ENCODE results near the gene CNTN1. TPM values are rescaled to one million over a fixed set of nuclear protein-coding genes. Genes with fewer than 3 reads are reported as not detected.

Gene CNTN1
- total and polyA plus RNA-seq, 2 of the 13 experiments (the other 11 are each of a cell fraction or from before 2014, with no cell fraction given), result 0.01 to 0.07 TPM

DNA sequence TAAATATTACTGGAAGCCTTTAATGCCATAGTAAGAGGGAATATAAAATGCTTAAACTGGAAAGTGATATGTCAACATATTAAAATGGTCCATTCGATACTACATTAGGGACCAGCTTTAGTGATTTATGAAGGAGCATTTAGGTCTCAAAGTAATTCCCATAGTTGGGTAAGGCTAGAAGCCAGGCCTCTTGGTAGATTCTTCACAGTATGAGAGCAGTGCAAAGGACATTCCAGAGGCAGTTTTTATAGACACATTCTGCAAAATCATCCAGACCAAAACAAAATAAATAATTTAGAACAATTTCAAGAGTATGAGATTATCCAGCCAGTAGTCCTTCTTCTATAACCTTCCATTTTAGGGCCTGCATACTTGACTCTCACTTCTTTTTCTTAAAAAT is 353.3 kb downstream of the CNTN1 start:
- H3K27me3 ChIP-seq (ENCODE audit: control insufficient read depth in 1 of 2, insufficient read depth in 2 of 2, low read length in 2 of 2), result no peaks in the 10 kb centered on the region
- no peaks in the 10 kb centered on the region for H4K20me1 ChIP-seq (ENCODE audit: insufficient read depth, low read length)
- H3K4me1 ChIP-seq (ENCODE audit: insufficient read depth, low read length), result no peaks in the 10 kb centered on the region
- 0% methylated on average over 1 of the region's 1 CpG for WGBS (ENCODE audit: low lambda C conversion rate)
- FAIRE-seq (no peak), DNase-seq (ENCODE audit: low spot score) (no peak), ATAC-seq (no peak)
- ChIA-PET POLR2A (no interaction called here), CTCF (ENCODE audit: low intra/inter-chr PET ratio, low total read pairs) (no interaction called here)
- no peak overlapping the region for H3K4me2 ChIP-seq (ENCODE audit: low read depth, low read length)
- in situ Hi-C loops (cut with HindIII; ENCODE audit: extremely low pct_ligation_motif_present, low pct_unique_long_range_greater_than_20kb) (no loop called here), intact Hi-C loops (cut with micrococcal nuclease; ENCODE audit: unreplicated experiment) (no loop called here)
- no peak overlapping the region for H3K27ac ChIP-seq (ENCODE audit: extremely low read length, insufficient read depth, low read length)
- no peaks in the 10 kb centered on the region for H3K79me2 ChIP-seq (ENCODE audit: insufficient read depth, low read length)
- H3K9ac ChIP-seq (ENCODE audit: insufficient read depth, low read depth, low read length), result no peak overlapping the region
- no peaks in the 10 kb centered on the region for H3K9me3 ChIP-seq (ENCODE audit: low read length)
- H2AFZ ChIP-seq (ENCODE audit: low read length), result no peak overlapping the region
- no peaks in the 10 kb centered on the region for H3K36me3 ChIP-seq (replicated peaks in 1 of 2; ENCODE audit: control insufficient read depth in 1 of 2, insufficient read depth in 2 of 2, low read length in 2 of 2)
- BruUV-seq (replicated peaks), result no TSS peak
- H3K4me3 ChIP-seq (replicated peaks in 1 of 3; ENCODE audit: insufficient read depth in 1 of 3, low read depth in 2 of 3, low read length in 3 of 3), result no peak overlapping the region
- TF ChIP-seq HMG20B (CRISPR knock-in tag; conservative IDR thresholded peaks at IDR 0.05) (no peak), ZNF30 (CRISPR knock-in tag; IDR thresholded peaks at IDR 0.05) (no peak), ZFYVE20 (CRISPR knock-in tag; IDR thresholded peaks at IDR 0.05; ENCODE audit: borderline replicate concordance, low read depth) (no peak), CENPT (CRISPR knock-in tag; IDR thresholded peaks at IDR 0.05; ENCODE audit: low read depth) (no peak), DNMT3B (CRISPR knock-in tag; conservative IDR thresholded peaks at IDR 0.05) (no peak), CEBPB (IDR thresholded peaks at IDR 0.05; ENCODE audit: borderline replicate concordance, low read depth, low read length) (no peak), ATAD3A (CRISPR knock-in tag; IDR thresholded peaks at IDR 0.05) (no peak), ZNF678 (CRISPR knock-in tag; IDR thresholded peaks at IDR 0.05) (no peak), PAX8 (CRISPR knock-in tag; IDR thresholded peaks at IDR 0.05; ENCODE audit: borderline replicate concordance) (no peak), HNRNPLL (IDR thresholded peaks at IDR 0.05; ENCODE audit: low read depth, low read length, poor library complexity, severe bottlenecking) (no peak), ZSCAN9 (CRISPR knock-in tag; IDR thresholded peaks at IDR 0.05; ENCODE audit: borderline replicate concordance) (no peak), LCORL (IDR thresholded peaks at IDR 0.05) (no peak), LCORL (CRISPR knock-in tag; IDR thresholded peaks at IDR 0.05) (no peak)
- TF ChIP-seq, protein P1, sequence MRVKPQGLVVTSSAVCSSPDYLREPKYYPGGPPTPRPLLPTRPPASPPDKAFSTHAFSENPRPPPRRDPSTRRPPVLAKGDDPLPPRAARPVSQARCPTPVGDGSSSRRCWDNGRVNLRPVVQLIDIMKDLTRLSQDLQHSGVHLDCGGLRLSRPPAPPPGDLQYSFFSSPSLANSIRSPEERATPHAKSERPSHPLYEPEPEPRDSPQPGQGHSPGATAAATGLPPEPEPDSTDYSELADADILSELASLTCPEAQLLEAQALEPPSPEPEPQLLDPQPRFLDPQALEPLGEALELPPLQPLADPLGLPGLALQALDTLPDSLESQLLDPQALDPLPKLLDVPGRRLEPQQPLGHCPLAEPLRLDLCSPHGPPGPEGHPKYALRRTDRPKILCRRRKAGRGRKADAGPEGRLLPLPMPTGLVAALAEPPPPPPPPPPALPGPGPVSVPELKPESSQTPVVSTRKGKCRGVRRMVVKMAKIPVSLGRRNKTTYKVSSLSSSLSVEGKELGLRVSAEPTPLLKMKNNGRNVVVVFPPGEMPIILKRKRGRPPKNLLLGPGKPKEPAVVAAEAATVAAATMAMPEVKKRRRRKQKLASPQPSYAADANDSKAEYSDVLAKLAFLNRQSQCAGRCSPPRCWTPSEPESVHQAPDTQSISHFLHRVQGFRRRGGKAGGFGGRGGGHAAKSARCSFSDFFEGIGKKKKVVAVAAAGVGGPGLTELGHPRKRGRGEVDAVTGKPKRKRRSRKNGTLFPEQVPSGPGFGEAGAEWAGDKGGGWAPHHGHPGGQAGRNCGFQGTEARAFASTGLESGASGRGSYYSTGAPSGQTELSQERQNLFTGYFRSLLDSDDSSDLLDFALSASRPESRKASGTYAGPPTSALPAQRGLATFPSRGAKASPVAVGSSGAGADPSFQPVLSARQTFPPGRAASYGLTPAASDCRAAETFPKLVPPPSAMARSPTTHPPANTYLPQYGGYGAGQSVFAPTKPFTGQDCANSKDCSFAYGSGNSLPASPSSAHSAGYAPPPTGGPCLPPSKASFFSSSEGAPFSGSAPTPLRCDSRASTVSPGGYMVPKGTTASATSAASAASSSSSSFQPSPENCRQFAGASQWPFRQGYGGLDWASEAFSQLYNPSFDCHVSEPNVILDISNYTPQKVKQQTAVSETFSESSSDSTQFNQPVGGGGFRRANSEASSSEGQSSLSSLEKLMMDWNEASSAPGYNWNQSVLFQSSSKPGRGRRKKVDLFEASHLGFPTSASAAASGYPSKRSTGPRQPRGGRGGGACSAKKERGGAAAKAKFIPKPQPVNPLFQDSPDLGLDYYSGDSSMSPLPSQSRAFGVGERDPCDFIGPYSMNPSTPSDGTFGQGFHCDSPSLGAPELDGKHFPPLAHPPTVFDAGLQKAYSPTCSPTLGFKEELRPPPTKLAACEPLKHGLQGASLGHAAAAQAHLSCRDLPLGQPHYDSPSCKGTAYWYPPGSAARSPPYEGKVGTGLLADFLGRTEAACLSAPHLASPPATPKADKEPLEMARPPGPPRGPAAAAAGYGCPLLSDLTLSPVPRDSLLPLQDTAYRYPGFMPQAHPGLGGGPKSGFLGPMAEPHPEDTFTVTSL (CRISPR knock-in tag; IDR thresholded peaks at IDR 0.05; ENCODE audit: borderline replicate concordance), result no peak
- TF ChIP-seq, protein P2, sequence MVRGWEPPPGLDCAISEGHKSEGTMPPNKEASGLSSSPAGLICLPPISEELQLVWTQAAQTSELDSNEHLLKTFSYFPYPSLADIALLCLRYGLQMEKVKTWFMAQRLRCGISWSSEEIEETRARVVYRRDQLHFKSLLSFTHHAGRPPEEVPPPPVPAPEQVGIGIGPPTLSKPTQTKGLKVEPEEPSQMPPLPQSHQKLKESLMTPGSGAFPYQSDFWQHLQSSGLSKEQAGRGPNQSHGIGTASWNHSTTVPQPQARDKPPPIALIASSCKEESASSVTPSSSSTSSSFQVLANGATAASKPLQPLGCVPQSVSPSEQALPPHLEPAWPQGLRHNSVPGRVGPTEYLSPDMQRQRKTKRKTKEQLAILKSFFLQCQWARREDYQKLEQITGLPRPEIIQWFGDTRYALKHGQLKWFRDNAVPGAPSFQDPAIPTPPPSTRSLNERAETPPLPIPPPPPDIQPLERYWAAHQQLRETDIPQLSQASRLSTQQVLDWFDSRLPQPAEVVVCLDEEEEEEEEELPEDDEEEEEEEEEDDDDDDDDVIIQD (CRISPR knock-in tag; IDR thresholded peaks at IDR 0.05; ENCODE audit: low read depth), result no peak
- TF ChIP-seq, protein P3, sequence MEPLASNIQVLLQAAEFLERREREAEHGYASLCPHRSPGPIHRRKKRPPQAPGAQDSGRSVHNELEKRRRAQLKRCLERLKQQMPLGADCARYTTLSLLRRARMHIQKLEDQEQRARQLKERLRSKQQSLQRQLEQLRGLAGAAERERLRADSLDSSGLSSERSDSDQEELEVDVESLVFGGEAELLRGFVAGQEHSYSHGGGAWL (CRISPR knock-in tag; IDR thresholded peaks at IDR 0.05), result no peak

All from HepG2 (cell line).